ENCODE measurements around the gene PRICKLE2.

GRCh38 chr3:64114651-64115050 lies 110.6 kb downstream of the PRICKLE2 start:
- TF ChIP-seq CTCF (IDR thresholded peaks at IDR 0.05) (no peak), POLR2A (IDR thresholded peaks at IDR 0.05) (no peak)
